H1 (cell line): ENCODE results near the gene FRK. TPM values are rescaled to one million over a fixed set of nuclear protein-coding genes. Genes with fewer than 3 reads are reported as not detected.

Experiments
- CTCF ChIA-PET: fragments of 300-600 bp; sonication (Branson Sonifier 250); formaldehyde crosslinking; loops from one replicate; lab custom pipeline; 2021; ENCODE audit not compliant: partially characterized antibody; lab: Charles Lee
- POLR2A ChIA-PET: fragments of 300-600 bp; sonication (Branson Sonifier 250); formaldehyde crosslinking; loops from one replicate; lab custom pipeline; 2021; ENCODE audit warnings: inconsistent platforms; ENCODE audit not compliant: partially characterized antibody; lab: Charles Lee
- DNase-seq, 2 experiments: peaks; one replicate each; pipeline versions ENCODE4 v3.0.0 to v3.0.0-alpha.2; 2010 to 2022; ENCODE audit warnings: low spot score in 2 of 2, low read depth in 1 of 2, mixed read lengths in 1 of 2
- FAIRE-seq: peaks from 2 replicates; lab custom pipeline; 2011; peaks lifted over from hg19 to GRCh38; lab: Jason Lieb, UNC
- H2AFZ ChIP-seq: 2 replicates; pipeline ENCODE4 v1.8.1; 2012; ENCODE audit warnings: low read length, inconsistent platforms
- H2AK5ac ChIP-seq: 2 replicates; pipeline ENCODE4 v1.6.1; 2013; ENCODE audit warnings: low read depth, low read length
- H2BK120ac ChIP-seq: replicated peaks from 2 replicates; pipeline ENCODE3; 2013; ENCODE audit warnings: low read depth, low read length, inconsistent platforms
- H2BK12ac ChIP-seq: 2 replicates; pipeline ENCODE4 v1.6.1; 2013; ENCODE audit warnings: low read depth, low read length
- H2BK15ac ChIP-seq: 2 replicates; pipeline ENCODE4 v1.6.1; 2013; ENCODE audit warnings: low read length
- H2BK20ac ChIP-seq: 2 replicates; pipeline ENCODE4 v1.6.1; 2013; ENCODE audit warnings: low read length
- H2BK5ac ChIP-seq: 2 replicates; pipeline ENCODE4 v1.6.1; 2013; ENCODE audit warnings: low read depth, low read length
- H3K14ac ChIP-seq: 2 replicates; pipeline ENCODE4 v1.6.1; 2013; ENCODE audit warnings: inconsistent platforms; ENCODE audit not compliant: insufficient read length
- H3K18ac ChIP-seq: 2 replicates; pipeline ENCODE4 v1.6.1; 2013; ENCODE audit warnings: low read length; ENCODE audit errors: extremely low read depth
- H3K23ac ChIP-seq: 2 replicates; pipeline ENCODE4 v1.6.1; 2013; ENCODE audit warnings: inconsistent platforms; ENCODE audit not compliant: insufficient read length
- H3K23me2 ChIP-seq: 2 replicates; pipeline ENCODE4 v1.6.1; 2013; ENCODE audit warnings: low read depth, low read length
- H3K27ac ChIP-seq: 2 replicates; pipeline ENCODE4 v1.6.1; 2011; ENCODE audit warnings: low read depth, low read length, inconsistent platforms
- H3K27me3 ChIP-seq, 4 experiments: replicated peaks in 1 of 4; 1 replicate in 1 of 4; 2 replicates in 3 of 4; pipeline versions ENCODE4 v1.6.1 to v1.8.1; 2011 to 2013; ENCODE audit warnings: low read length in 3 of 4, mild to moderate bottlenecking in 3 of 4, inconsistent platforms in 2 of 4, mixed read lengths in 2 of 4, moderate library complexity in 1 of 4; ENCODE audit not compliant: control insufficient read depth in 3 of 4, insufficient read depth in 3 of 4; ENCODE audit errors: extremely low read depth in 1 of 4
- H3K36me3 ChIP-seq, 4 experiments: 2 replicates each; pipeline versions ENCODE4 v1.6.1 to v1.8.1; 2011 to 2013; ENCODE audit warnings: mild to moderate bottlenecking in 4 of 4, low read length in 3 of 4, moderate library complexity in 2 of 4, control low read depth in 1 of 4, inconsistent platforms in 1 of 4; ENCODE audit not compliant: insufficient read depth in 4 of 4, control insufficient read depth in 2 of 4
- H3K4ac ChIP-seq: replicated peaks from 2 replicates; pipeline ENCODE3; 2013; ENCODE audit warnings: low read length, low read depth, mixed read lengths, inconsistent platforms; ENCODE audit not compliant: insufficient read length
- H3K4me1 ChIP-seq, 4 experiments: replicated peaks in 1 of 4; 1 replicate in 1 of 4; 2 replicates in 3 of 4; pipeline versions ENCODE4 v1.6.1 to v1.8.1; 2011 to 2013; ENCODE audit warnings: low read length in 3 of 4, inconsistent platforms in 2 of 4, mixed read lengths in 1 of 4; ENCODE audit not compliant: insufficient read depth in 4 of 4, control insufficient read depth in 3 of 4
- H3K4me2 ChIP-seq, 2 experiments: 2 replicates each; pipeline versions ENCODE4 v1.6.1 to v1.8.1; 2011 to 2013; ENCODE audit warnings: low read depth in 2 of 2, low read length in 2 of 2, control low read depth in 1 of 2, inconsistent platforms in 1 of 2, mild to moderate bottlenecking in 1 of 2; ENCODE audit not compliant: insufficient read depth in 1 of 2
- H3K4me3 ChIP-seq, 4 experiments: fragments of 200-600, 300-600 bp in 1 of 4; sonication (generic), shearing (Covaris generic), sonication (Bioruptor Twin) in 1 of 4; 2 replicates each; pipeline versions ENCODE4 v1.5.1 to v1.8.1; 2011 to 2016; ENCODE audit warnings: low read length in 4 of 4, low read depth in 3 of 4, control low read depth in 2 of 4, inconsistent platforms in 2 of 4, mild to moderate bottlenecking in 2 of 4, mixed read lengths in 1 of 4, moderate library complexity in 1 of 4; ENCODE audit not compliant: insufficient read depth in 2 of 4; ENCODE audit errors: extremely low read depth in 1 of 4
- H3K56ac ChIP-seq: replicated peaks from 2 replicates; pipeline ENCODE3; 2013; ENCODE audit warnings: low read depth, mild to moderate bottlenecking, mixed read lengths, low read length, inconsistent platforms; ENCODE audit not compliant: insufficient read length
- H3K79me1 ChIP-seq: 2 replicates; pipeline ENCODE4 v1.6.1; 2013; ENCODE audit warnings: low read depth, low read length, control low read depth
- H3K79me2 ChIP-seq, 2 experiments: 2 replicates each; pipeline versions ENCODE4 v1.6.1 to v1.8.1; 2012 to 2013; ENCODE audit warnings: low read length in 2 of 2, mild to moderate bottlenecking in 2 of 2, inconsistent platforms in 1 of 2; ENCODE audit not compliant: insufficient read depth in 2 of 2, control insufficient read depth in 1 of 2
- H3K9ac ChIP-seq, 4 experiments: replicated peaks in 1 of 4; 1 replicate in 1 of 4; 2 replicates in 3 of 4; pipeline versions ENCODE4 v1.6.1 to v1.8.1; 2011 to 2013; ENCODE audit warnings: low read depth in 3 of 4, low read length in 3 of 4, control low read depth in 2 of 4, mild to moderate bottlenecking in 2 of 4, moderate library complexity in 2 of 4, inconsistent platforms in 1 of 4; ENCODE audit errors: extremely low read depth in 1 of 4
- H3K9me3 ChIP-seq, 2 experiments: 2 replicates each; pipeline versions ENCODE4 v1.6.1 to v1.8.1; 2012 to 2013; ENCODE audit warnings: mild to moderate bottlenecking in 2 of 2, moderate library complexity in 2 of 2, control low read depth in 1 of 2, inconsistent platforms in 1 of 2, low read depth in 1 of 2, low read length in 1 of 2, mixed read lengths in 1 of 2; ENCODE audit not compliant: insufficient read depth in 2 of 2
- H4K20me1 ChIP-seq, 2 experiments: replicated peaks in 1 of 2; 2 replicates each; pipeline versions ENCODE3 to v1.8.1; 2011 to 2013; ENCODE audit warnings: inconsistent platforms in 2 of 2, low read length in 2 of 2, mild to moderate bottlenecking in 1 of 2; ENCODE audit not compliant: insufficient read depth in 2 of 2, control insufficient read depth in 1 of 2
- H4K5ac ChIP-seq: 2 replicates; pipeline ENCODE4 v1.6.1; 2013; ENCODE audit warnings: low read length, low read depth, mixed read lengths, inconsistent platforms; ENCODE audit not compliant: insufficient read length
- H4K8ac ChIP-seq: 2 replicates; pipeline ENCODE4 v1.8.0; 2013; ENCODE audit warnings: mild to moderate bottlenecking, moderate library complexity, low read length, inconsistent platforms; ENCODE audit not compliant: insufficient read depth; ENCODE audit errors: extremely low read depth
- H4K91ac ChIP-seq: replicated peaks from 2 replicates; pipeline ENCODE3; 2013; ENCODE audit warnings: low read length, mixed read lengths, inconsistent platforms; ENCODE audit not compliant: insufficient read length
- BACH1 ChIP-seq: IDR thresholded peaks from 2 replicates; pipeline ENCODE4 v1.6.1; 2012; ENCODE audit warnings: low read length, improper control_type of control experiment
- EP300 ChIP-seq, 2 experiments: IDR thresholded peaks; 1 replicate in 1 of 2; 2 replicates in 1 of 2; pipeline ENCODE4 v1.6.1; 2011 to 2012; ENCODE audit warnings: low read depth in 2 of 2, low read length in 2 of 2, mild to moderate bottlenecking in 2 of 2, borderline replicate concordance in 1 of 2, inconsistent platforms in 1 of 2, moderate library complexity in 1 of 2
- HDAC6 ChIP-seq: IDR thresholded peaks from one replicate; pipeline ENCODE4 v1.7.1; 2012; ENCODE audit warnings: low read depth, mild to moderate bottlenecking, inconsistent platforms, low read length, moderate library complexity
- KDM1A ChIP-seq: fragments of 200-600, 300-600 bp; sonication (generic); IDR thresholded peaks from 2 replicates; pipeline ENCODE4 v1.7.1; 2016; ENCODE audit warnings: mild to moderate bottlenecking, low read length, borderline replicate concordance
- MAFK ChIP-seq: IDR thresholded peaks from 2 replicates; pipeline ENCODE4 v1.6.1; 2012; ENCODE audit warnings: low read depth, mild to moderate bottlenecking, improper control_type of control experiment, low read length
- RXRA ChIP-seq: IDR thresholded peaks from 2 replicates; pipeline ENCODE4 v1.6.1; 2011; ENCODE audit warnings: low read depth, mild to moderate bottlenecking, low read length, moderate library complexity; ENCODE audit not compliant: insufficient read depth
- TCF12 ChIP-seq: IDR thresholded peaks from 2 replicates; pipeline ENCODE4 v1.6.1; 2011; ENCODE audit warnings: low read depth, mild to moderate bottlenecking, low read length
- YY1 ChIP-seq: IDR thresholded peaks from 2 replicates; pipeline ENCODE4 v1.6.1; 2011; ENCODE audit warnings: low read depth, mild to moderate bottlenecking, low read length
- WGBS, 2 experiments: shearing (Covaris generic) in 1 of 2; methylation state at CpG; one replicate each; pipeline versions ENCODE4 v1.1.6 to v1.1.7; 2013 to 2015; ENCODE audit warnings: low lambda C conversion rate in 2 of 2, mixed read lengths in 2 of 2, inconsistent platforms in 1 of 2, low coverage in 1 of 2, missing lambda C conversion rate in 1 of 2; ENCODE audit not compliant: insufficient replicate concordance in 2 of 2, insufficient coverage in 1 of 2, insufficient read length in 1 of 2; ENCODE audit errors: extremely low coverage in 1 of 2, missing lambda C conversion rate in 1 of 2; 5-methylcytosine and 5-hydroxymethylcytosine counted together
- polyA plus RNA-seq, 7 experiments: library from polyadenylated mRNA; depleted of rRNA in 3 of 7; stranded (reverse) in 5 of 7; unstranded in 2 of 7; fragments of >200 nt in 5 of 7; fragments of 200-250 nt in 2 of 7; gene quantifications; 1 replicate in 5 of 7; 2 replicates in 1 of 7; 4 replicates in 1 of 7; pipeline versions ENCODE4 v1.2.1 to v1.2.3, GENCODE V29; 2011 to 2013; ENCODE audit warnings: missing spikeins in 2 of 7, mixed read lengths in 2 of 7
- total RNA-seq: library from RNA; stranded (reverse); fragmentation: NEBNext Ultra II Directional; extraction: Animal tissue kit (Norgen Biotek cat#: 25700); gene quantifications from 2 replicates; pipeline ENCODE4 v1.2.1, GENCODE V29; 2021

The FRK gene
- total and polyA plus RNA-seq, 2 of the 8 experiments (the other 6 are each of a cell fraction or from before 2014, with no cell fraction given), result 0.11 to 0.24 TPM

GRCh38 chr6:115934145-115934544 lies 126.5 kb downstream of the FRK start:
- H2BK12ac ChIP-seq, result no peak overlapping the region
- no peak overlapping the region for H3K14ac ChIP-seq
- no peak overlapping the region for H2BK20ac ChIP-seq
- H3K9ac ChIP-seq, result no peak overlapping the region
- H3K4me2 ChIP-seq, result no peak overlapping the region
- no peak overlapping the region for H2AK5ac ChIP-seq
- DNase-seq, result no peak
- H3K4me3 ChIP-seq, result no peak overlapping the region
- no peak overlapping the region for H2AFZ ChIP-seq
- H3K4ac ChIP-seq, result no peak overlapping the region
- H3K23me2 ChIP-seq, result no peaks in the 10 kb centered on the region
- no peak overlapping the region for H2BK5ac ChIP-seq
- no peaks in the 10 kb centered on the region for H3K4me1 ChIP-seq
- no peaks in the 10 kb centered on the region for H3K27me3 ChIP-seq
- H2BK120ac ChIP-seq, result no peak overlapping the region
- H4K5ac ChIP-seq, result no peak overlapping the region
- no peaks in the 10 kb centered on the region for H4K20me1 ChIP-seq
- no peak overlapping the region for H3K23ac ChIP-seq
- no peak overlapping the region for H3K56ac ChIP-seq
- no peak overlapping the region for H3K18ac ChIP-seq
- WGBS, 2 experiments, result 90% methylated on average over 3 of the region's 3 CpGs; no CpG with 5 or more reads in 1 of the 2 experiments
- H4K8ac ChIP-seq, result no peak overlapping the region
- no peaks in the 10 kb centered on the region for H3K79me1 ChIP-seq
- no peak overlapping the region for H2BK15ac ChIP-seq
- CTCF ChIA-PET, result interaction anchor here (0.9 kb wide), 1 partner anchor 161 kb away, joined by 3 read pairs; no protein-coding TSS in a partner anchor
- no peaks in the 10 kb centered on the region for H3K79me2 ChIP-seq
- POLR2A ChIA-PET, result no interaction called here
- no peak for TF ChIP-seq YY1
- no peak for TF ChIP-seq BACH1
- no peak for TF ChIP-seq EP300 (IDR thresholded peaks at IDR 0.05; ENCODE audit: borderline replicate concordance in 1 of 2, low read depth in 2 of 2, low read length in 2 of 2)
- no peak for TF ChIP-seq MAFK
- TF ChIP-seq HDAC6, result no peak
- TF ChIP-seq RXRA, result no peak
- no peak for TF ChIP-seq TCF12
- TF ChIP-seq KDM1A, result no peak
- no peak overlapping the region for H4K91ac ChIP-seq
- no peaks in the 10 kb centered on the region for H3K36me3 ChIP-seq
- H3K9me3 ChIP-seq, result no peaks in the 10 kb centered on the region
- H3K27ac ChIP-seq, result no peak overlapping the region
- no peak for FAIRE-seq
